Measurements from ENCODE around the gene FAH.

- no peak for TF ChIP-seq TCF7L2 (IDR thresholded peaks at IDR 0.05; ENCODE audit: low read depth, low read length)
- TF ChIP-seq MYC (IDR thresholded peaks at IDR 0.05; ENCODE audit: low read depth, low read length) = no peak
- TF ChIP-seq MYC (CRISPR knock-in tag; IDR thresholded peaks at IDR 0.05; ENCODE audit: borderline replicate concordance, low read depth) = no peak
- TF ChIP-seq IRF2 (CRISPR knock-in tag; IDR thresholded peaks at IDR 0.05) = no peak
- peak; percentile 84 to 88 (median 85) for TF ChIP-seq CTCF (IDR thresholded peaks at IDR 0.05 in 2 of 3, conservative IDR thresholded peaks at IDR 0.05 in 1 of 3; ENCODE audit: insufficient read depth in 2 of 3, low read depth in 1 of 3, low read length in 3 of 3)
- no peak for TF ChIP-seq ZNF280A (IDR thresholded peaks at IDR 0.05; ENCODE audit: low read depth, partially characterized antibody)
- TF ChIP-seq USF1 (CRISPR knock-in tag; IDR thresholded peaks at IDR 0.05) = no peak
- peak; percentile 99 for TF ChIP-seq CEBPB (tag; IDR thresholded peaks at IDR 0.05)
- no peak for TF ChIP-seq HMG20A (CRISPR knock-in tag; conservative IDR thresholded peaks at IDR 0.05)
- TF ChIP-seq WHSC1 (IDR thresholded peaks at IDR 0.05; ENCODE audit: low read length) = no peak
- no peak for TF ChIP-seq FOXJ3 (CRISPR knock-in tag; IDR thresholded peaks at IDR 0.05)
- TF ChIP-seq ZBTB34 (CRISPR knock-in tag; IDR thresholded peaks at IDR 0.05) = no peak
- TF ChIP-seq POLR2A (conservative IDR thresholded peaks at IDR 0.05) = no peak
- no peak for TF ChIP-seq GTF2F1 (IDR thresholded peaks at IDR 0.05; ENCODE audit: low read depth, low read length)
- TF ChIP-seq ZNF197 (CRISPR knock-in tag; IDR thresholded peaks at IDR 0.05; ENCODE audit: low read depth) = no peak
These were observed 20.4 kb downstream of the FAH start for GRCh38 chr15:80173022-80173759.

All from K562 (cell line).